H1 (cell line): ENCODE results near the gene ASRGL1.

Experiments used
- CBX8 ChIP-seq: fragments of 300-800, 300-1000 bp; sonication (generic); IDR thresholded peaks from 2 replicates; pipeline ENCODE4 v1.7.1; 2016; ENCODE audit warnings: low read depth, low read length, borderline replicate concordance
- RFX5 ChIP-seq: IDR thresholded peaks from 2 replicates; pipeline ENCODE4 v1.6.1; 2011; ENCODE audit warnings: low read depth, low read length, improper control_type of control experiment, borderline replicate concordance
- TAF7 ChIP-seq: optimal IDR thresholded peaks from 2 replicates; pipeline ENCODE3; 2011; ENCODE audit warnings: low read depth, mild to moderate bottlenecking, inconsistent platforms, low read length, moderate library complexity, borderline replicate concordance
- TF ChIP-seq, protein P1 (sequence below), 3 experiments: IDR thresholded peaks; 1 replicate in 2 of 3; 2 replicates in 1 of 3; pipeline versions ENCODE4 v1.5.1 to v1.6.1; 2011; ENCODE audit warnings: low read length in 3 of 3, mild to moderate bottlenecking in 3 of 3, inconsistent platforms in 2 of 3, low read depth in 1 of 3, moderate library complexity in 1 of 3; ENCODE audit not compliant: insufficient read depth in 1 of 3; ENCODE audit errors: control extremely low read depth in 1 of 3
- TF ChIP-seq, protein P2 (sequence below): IDR thresholded peaks from 2 replicates; pipeline ENCODE4 v1.6.1; 2012; ENCODE audit warnings: inconsistent platforms

GRCh38 chr11:62337303-62338181 is at the start of gene ASRGL1:
- TF ChIP-seq RFX5: no peak
- TF ChIP-seq, protein P1, sequence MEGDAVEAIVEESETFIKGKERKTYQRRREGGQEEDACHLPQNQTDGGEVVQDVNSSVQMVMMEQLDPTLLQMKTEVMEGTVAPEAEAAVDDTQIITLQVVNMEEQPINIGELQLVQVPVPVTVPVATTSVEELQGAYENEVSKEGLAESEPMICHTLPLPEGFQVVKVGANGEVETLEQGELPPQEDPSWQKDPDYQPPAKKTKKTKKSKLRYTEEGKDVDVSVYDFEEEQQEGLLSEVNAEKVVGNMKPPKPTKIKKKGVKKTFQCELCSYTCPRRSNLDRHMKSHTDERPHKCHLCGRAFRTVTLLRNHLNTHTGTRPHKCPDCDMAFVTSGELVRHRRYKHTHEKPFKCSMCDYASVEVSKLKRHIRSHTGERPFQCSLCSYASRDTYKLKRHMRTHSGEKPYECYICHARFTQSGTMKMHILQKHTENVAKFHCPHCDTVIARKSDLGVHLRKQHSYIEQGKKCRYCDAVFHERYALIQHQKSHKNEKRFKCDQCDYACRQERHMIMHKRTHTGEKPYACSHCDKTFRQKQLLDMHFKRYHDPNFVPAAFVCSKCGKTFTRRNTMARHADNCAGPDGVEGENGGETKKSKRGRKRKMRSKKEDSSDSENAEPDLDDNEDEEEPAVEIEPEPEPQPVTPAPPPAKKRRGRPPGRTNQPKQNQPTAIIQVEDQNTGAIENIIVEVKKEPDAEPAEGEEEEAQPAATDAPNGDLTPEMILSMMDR (IDR thresholded peaks at IDR 0.05; ENCODE audit: control extremely low read depth in 1 of 3, insufficient read depth in 1 of 3, low read depth in 1 of 3, low read length in 3 of 3): peak in 1 of 3 experiments; percentile 4; a peak in 1 of 4 replicates
- TF ChIP-seq CBX8: no peak
- TF ChIP-seq, protein P2, sequence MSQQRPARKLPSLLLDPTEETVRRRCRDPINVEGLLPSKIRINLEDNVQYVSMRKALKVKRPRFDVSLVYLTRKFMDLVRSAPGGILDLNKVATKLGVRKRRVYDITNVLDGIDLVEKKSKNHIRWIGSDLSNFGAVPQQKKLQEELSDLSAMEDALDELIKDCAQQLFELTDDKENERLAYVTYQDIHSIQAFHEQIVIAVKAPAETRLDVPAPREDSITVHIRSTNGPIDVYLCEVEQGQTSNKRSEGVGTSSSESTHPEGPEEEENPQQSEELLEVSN: peak; percentile 79
- no peak for TF ChIP-seq TAF7
